ENCODE results near the gene GPR61.

- TF ChIP-seq, protein P1, sequence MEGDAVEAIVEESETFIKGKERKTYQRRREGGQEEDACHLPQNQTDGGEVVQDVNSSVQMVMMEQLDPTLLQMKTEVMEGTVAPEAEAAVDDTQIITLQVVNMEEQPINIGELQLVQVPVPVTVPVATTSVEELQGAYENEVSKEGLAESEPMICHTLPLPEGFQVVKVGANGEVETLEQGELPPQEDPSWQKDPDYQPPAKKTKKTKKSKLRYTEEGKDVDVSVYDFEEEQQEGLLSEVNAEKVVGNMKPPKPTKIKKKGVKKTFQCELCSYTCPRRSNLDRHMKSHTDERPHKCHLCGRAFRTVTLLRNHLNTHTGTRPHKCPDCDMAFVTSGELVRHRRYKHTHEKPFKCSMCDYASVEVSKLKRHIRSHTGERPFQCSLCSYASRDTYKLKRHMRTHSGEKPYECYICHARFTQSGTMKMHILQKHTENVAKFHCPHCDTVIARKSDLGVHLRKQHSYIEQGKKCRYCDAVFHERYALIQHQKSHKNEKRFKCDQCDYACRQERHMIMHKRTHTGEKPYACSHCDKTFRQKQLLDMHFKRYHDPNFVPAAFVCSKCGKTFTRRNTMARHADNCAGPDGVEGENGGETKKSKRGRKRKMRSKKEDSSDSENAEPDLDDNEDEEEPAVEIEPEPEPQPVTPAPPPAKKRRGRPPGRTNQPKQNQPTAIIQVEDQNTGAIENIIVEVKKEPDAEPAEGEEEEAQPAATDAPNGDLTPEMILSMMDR (IDR thresholded peaks at IDR 0.05; ENCODE audit: low read depth, low read length) = no peak
- no peak for TF ChIP-seq POLR2A (IDR thresholded peaks at IDR 0.05; ENCODE audit: extremely low read depth, insufficient read length)
Observed at GRCh38 chr1:109589177-109589576, 49.5 kb downstream of the GPR61 start.
